Heart left ventricle (tissue), 16 donors: Measurements from ENCODE around the gene PREP. TPM values are rescaled to one million over a fixed set of nuclear protein-coding genes. Genes with fewer than 3 reads are reported as not detected.
"Not testable (repeated sequence)": the region's sequence is repeated elsewhere in the genome, so short reads cannot be mapped to it uniquely, and the experiment has no call there.

Experiments
- ATAC-seq, 4 donors: fragments of 200-7000 bp; cut with Tn5 transposase; one replicate each; pipeline ENCODE4 v1.9.1; 2020 to 2022; ENCODE audit warnings: moderate library complexity in 4 of 4, mild to moderate bottlenecking in 3 of 4, moderate number of reproducible peaks in 1 of 4
- DNase-seq, 5 donors: peaks; one replicate each; pipeline ENCODE4 v3.0.0-alpha.2; 2020
- H3K27ac ChIP-seq, 12 donors: fragments of 200-600 bp; sonication (generic) in 4 of 12; one replicate each; pipeline versions ENCODE4 v1.5.0 to v1.8.0; 2016 to 2022; ENCODE audit warnings: mild to moderate bottlenecking in 2 of 12
- H3K27me3 ChIP-seq, 9 donors: fragments of 200-600 bp; sonication (generic) in 2 of 9; one replicate each; pipeline versions ENCODE4 v1.5.1 to v1.8.0; 2016 to 2022; ENCODE audit warnings: mild to moderate bottlenecking in 3 of 9
- H3K36me3 ChIP-seq, 9 donors: fragments of 200-600 bp; sonication (generic) in 2 of 9; one replicate each; pipeline versions ENCODE4 v1.5.0 to v1.8.0; 2018 to 2022; ENCODE audit warnings: mild to moderate bottlenecking in 2 of 9
- H3K4me1 ChIP-seq, 12 donors: fragments of 200-600 bp; sonication (generic) in 4 of 12; one replicate each; pipeline versions ENCODE4 v1.5.0 to v1.8.0; 2016 to 2022; ENCODE audit warnings: mild to moderate bottlenecking in 3 of 12
- H3K4me3 ChIP-seq, 12 donors: fragments of 200-600 bp; sonication (generic) in 4 of 12; one replicate each; pipeline versions ENCODE4 v1.5.0 to v1.8.0; 2017 to 2022; ENCODE audit warnings: mild to moderate bottlenecking in 9 of 12, moderate library complexity in 4 of 12
- H3K9me3 ChIP-seq, 12 donors: fragments of 200-600 bp; sonication (generic) in 4 of 12; one replicate each; pipeline versions ENCODE4 v1.5.0 to v1.8.0; 2016 to 2022; ENCODE audit warnings: mild to moderate bottlenecking in 1 of 12
- CTCF ChIP-seq, 12 donors: fragments of 200-600 bp; sonication (generic) in 4 of 12; IDR thresholded peaks; one replicate each; pipeline versions ENCODE4 v1.5.0 to v1.8.0; 2018 to 2022; ENCODE audit warnings: antibody characterized with exemption in 12 of 12, mild to moderate bottlenecking in 5 of 12
- POLR2A ChIP-seq, 2 donors: fragments of 450-650 bp; IDR thresholded peaks; one replicate each; pipeline ENCODE4 v1.6.1; 2017; ENCODE audit warnings: antibody characterized with exemption in 2 of 2, mild to moderate bottlenecking in 2 of 2, moderate library complexity in 2 of 2
- WGBS, 4 donors: extraction: QIAGEN DNeasy Blood & Tissue Kit in 2 of 4; methylation state at CpG; one replicate each; pipeline versions ENCODE4 v1.1.5 to v1.1.7; 2013 to 2018; 5-methylcytosine and 5-hydroxymethylcytosine counted together
- intact Hi-C, 10 donors: fragments of 100-400 bp; cut with DNase I; formaldehyde crosslinking; loops; one replicate each; pipeline versions ENCODE4 v1.11.1 to v1.14.2; 2022
- polyA plus RNA-seq, 2 donors: library from polyadenylated mRNA; stranded (reverse); fragments of 200-250 nt; gene quantifications; one replicate each; pipeline ENCODE4 v1.2.3, GENCODE V29; 2013
- total RNA-seq, 9 donors: library from RNA; depleted of rRNA in 2 of 9; stranded (reverse); fragments of >200 nt in 2 of 9; fragmentation: NEBNext Ultra II Directional in 3 of 9; extraction: Animal tissue kit (Norgen Biotek cat#: 25700) in 3 of 9; gene quantifications; one replicate each; pipeline versions ENCODE4 v1.1.0 to v1.2.4, GENCODE V29; 2016 to 2023
- donor health status: ischemic (EF 13 %, LVEDD 7.1; RV severe dilation, severe dysfunction).
- donor health status: healthy with polysubstance abuse.
- donor health status: DM: no; HTN: yes; CAD: no.
- donor health status: DM: no; HTN: no; CAD: no.
- donor health status: ischemic (EF 25% LVEDD 6.9; RV normal size, moderate dysfunction).
- donor health status: ischemic (EF 25% LVEDD 5.7; RV mildly dilated, moderate dysfunction).
- donor health status: healthy.
- donor health status: DM: yes; HTN: yes; CAD: no.
- donor health status: ischemic (EF 35%, LVEDD 5.7; RV mildly dilated, moderate dysfunction).
- donor health status: nonischemic (EF 11% LVEDD 7.7; RV severe dilation, severe dysfunction).
- donor health status: DM: yes; HTN: yes; CAD: no.
- donor health status: PGD.
- donor health status: ischemic (EF 29% LVEDD 5.4; RV normal size, mild dysfunction).
- donor health status: nonischemic (EF 23%, LVEDD 6.1; RV moderate dilation, normal function).

The PREP gene
- total and polyA plus RNA-seq, 11 donors, result 13.1 to 35.9 (median 29.6) TPM

- Histone ChIP-seq H3K4me1 (peaks cover 0 to 21% (median 6%) of the 10 kb centered on the region in 12 donors), H3K27ac (no peak overlapping the region), H3K27me3 (no peaks in the 10 kb centered on the region), H3K36me3 (peaks cover 0 to 64% (median 46%) of the 10 kb centered on the region in 9 donors), H3K9me3 (peaks cover 0 to 3% (median 0%) of the 10 kb centered on the region in 12 donors), H3K4me3 (no peak overlapping the region)
- intact Hi-C loops, result no loop called here
- no peak for ATAC-seq
- TF ChIP-seq POLR2A (IDR thresholded peaks at IDR 0.05) (no peak), CTCF (IDR thresholded peaks at IDR 0.05) (no peak)
- WGBS, 4 donors, result 95 to 100% (median 99%) methylated on average over 1 of the region's 1 CpG
- DNase-seq, result no peak
Measured at GRCh38 chr6:105348897-105349296, 54.0 kb downstream of the PREP start.

GRCh38 chr6:105346052-105346451, 56.8 kb downstream of the PREP start:
- peak; percentile 76 to 86 (median 81) for ATAC-seq
- peak overlapping the region; percentile 19 to 82 (median 58) for H3K27ac ChIP-seq
- TF ChIP-seq CTCF (IDR thresholded peaks at IDR 0.05), result no peak
- TF ChIP-seq POLR2A (IDR thresholded peaks at IDR 0.05), result no peak
- DNase-seq, result no peak
- H3K36me3 ChIP-seq, result peaks cover 0 to 44% (median 30%) of the 10 kb centered on the region in 9 donors
- H3K9me3 ChIP-seq, result peaks cover 0 to 5% (median 0%) of the 10 kb centered on the region in 12 donors
- peaks cover 0 to 21% (median 6%) of the 10 kb centered on the region in 12 donors for H3K4me1 ChIP-seq
- no peaks in the 10 kb centered on the region for H3K27me3 ChIP-seq
- WGBS, 4 donors, result 31 to 48% (median 41%) methylated on average over 3 of the region's 3 CpGs
- H3K4me3 ChIP-seq, result no peak overlapping the region
- intact Hi-C loops, result no loop called here

GRCh38 chr6:105345506-105345905, 57.4 kb downstream of the PREP start:
- 63 to 66% (median 65%) methylated on average over 4 of the region's 4 CpGs for WGBS, 4 donors
- H3K4me1 ChIP-seq, result peaks cover 0 to 21% (median 6%) of the 10 kb centered on the region in 12 donors
- peak overlapping the region; percentile 19 to 82 (median 58) for H3K27ac ChIP-seq
- TF ChIP-seq CTCF (IDR thresholded peaks at IDR 0.05) (no peak), POLR2A (IDR thresholded peaks at IDR 0.05) (no peak)
- no peak overlapping the region for H3K4me3 ChIP-seq
- H3K27me3 ChIP-seq, result no peaks in the 10 kb centered on the region
- ATAC-seq (peak; percentile 77 to 81 (median 80)), DNase-seq (no peak)
- peaks cover 0 to 5% (median 0%) of the 10 kb centered on the region in 12 donors for H3K9me3 ChIP-seq
- peaks cover 0 to 39% (median 25%) of the 10 kb centered on the region in 9 donors for H3K36me3 ChIP-seq
- intact Hi-C loops, result no loop called here

- peaks cover 0 to 33% (median 21%) of the 10 kb centered on the region in 9 donors for H3K36me3 ChIP-seq
- no peak for TF ChIP-seq CTCF (IDR thresholded peaks at IDR 0.05)
- TF ChIP-seq POLR2A (IDR thresholded peaks at IDR 0.05), result no peak
- H3K27me3 ChIP-seq, result no peaks in the 10 kb centered on the region
- no peak overlapping the region for H3K4me3 ChIP-seq
- H3K4me1 ChIP-seq, result peaks cover 0 to 21% (median 6%) of the 10 kb centered on the region in 12 donors
- intact Hi-C loops, result no loop called here
- H3K27ac ChIP-seq, result peak overlapping the region in 9 of 12 donors; percentile 32 to 82 (median 62)
- DNase-seq (no peak), ATAC-seq (no peak)
- H3K9me3 ChIP-seq, result peaks cover 0 to 5% (median 0%) of the 10 kb centered on the region in 12 donors
- WGBS, 4 donors, result 72 to 84% (median 75%) methylated on average over 2 of the region's 2 CpGs
Measured at GRCh38 chr6:105344881-105345370, 58.0 kb downstream of the PREP start.

- 92 to 94% (median 94%) methylated on average over 21 of the region's 21 CpGs for WGBS, 4 donors
- H3K4me3 ChIP-seq, H3K9me3 ChIP-seq, ATAC-seq, DNase-seq, H3K4me1 ChIP-seq, H3K27ac ChIP-seq, intact Hi-C loops, H3K27me3 ChIP-seq, H3K36me3 ChIP-seq: not testable (repeated sequence)
Measured at GRCh38 chr6:105338350-105338983, 64.4 kb downstream of the PREP start.
